Peyer's patch (tissue), 4 donors: ENCODE data around the gene PPP1R1B. TPM values are rescaled to one million over a fixed set of nuclear protein-coding genes. Genes with fewer than 3 reads are reported as not detected.

Experiments used
- DNase-seq, 3 donors: peaks; one replicate each; pipeline ENCODE4 v3.0.0-alpha.2; 2017 to 2019
- H3K27ac ChIP-seq, 4 donors: fragments of 200-600 bp; sonication (generic); one replicate each; pipeline ENCODE4 v1.5.1; 2016 to 2019
- H3K27me3 ChIP-seq, 2 donors: fragments of 200-600 bp; sonication (generic); one replicate each; pipeline ENCODE4 v1.5.1; 2019
- H3K36me3 ChIP-seq, 3 donors: fragments of 200-600 bp; sonication (generic); one replicate each; pipeline ENCODE4 v1.5.1; 2016 to 2019
- H3K4me1 ChIP-seq, 4 donors: fragments of 200-600 bp; sonication (generic); one replicate each; pipeline ENCODE4 v1.5.1; 2016 to 2019
- H3K4me3 ChIP-seq, 4 donors: fragments of 200-600 bp; sonication (generic); 1 replicate in 3 of 4; 2 replicates in 1 of 4; pipeline ENCODE4 v1.5.1; 2016 to 2019; ENCODE audit warnings: mild to moderate bottlenecking in 1 of 4
- H3K9me3 ChIP-seq, 4 donors: fragments of 200-600 bp; sonication (generic); one replicate each; pipeline ENCODE4 v1.5.1; 2016 to 2019; ENCODE audit warnings: mild to moderate bottlenecking in 1 of 4
- CTCF ChIP-seq, 6 experiments: fragments of 450-650 bp in 4 of 6; fragments of 200-600 bp in 2 of 6; sonication (generic) in 1 of 6; IDR thresholded peaks; one replicate each; pipeline ENCODE4 v1.5.1; 2017 to 2019; ENCODE audit warnings: antibody characterized with exemption in 6 of 6, mild to moderate bottlenecking in 3 of 6, moderate library complexity in 1 of 6
- POLR2A ChIP-seq, 2 donors: fragments of 450-650 bp; IDR thresholded peaks; one replicate each; pipeline ENCODE4 v1.5.1; 2017; ENCODE audit warnings: antibody characterized with exemption in 2 of 2, mild to moderate bottlenecking in 2 of 2, moderate library complexity in 2 of 2
- total RNA-seq, 4 donors: library from RNA; depleted of rRNA; stranded (reverse); fragments of >200 nt; gene quantifications; one replicate each; pipeline ENCODE4 v1.1.0, GENCODE V29; 2016

PPP1R1B gene
- total RNA-seq, 4 donors from 2014 or later = 71.8 to 161 (median 125) TPM

- no peak overlapping the region for H3K4me3 ChIP-seq
- no peaks in the 10 kb centered on the region for H3K27me3 ChIP-seq
- DNase-seq = no peak
- H3K4me1 ChIP-seq = peaks cover 0 to 21% (median 10%) of the 10 kb centered on the region in 4 donors
- TF ChIP-seq CTCF (IDR thresholded peaks at IDR 0.05) (no peak), POLR2A (IDR thresholded peaks at IDR 0.05) (no peak)
- H3K9me3 ChIP-seq = no peaks in the 10 kb centered on the region
- no peak overlapping the region for H3K27ac ChIP-seq
- no peaks in the 10 kb centered on the region for H3K36me3 ChIP-seq
Measured at GRCh38 chr17:39619786-39620101, 7.0 kb upstream of the PPP1R1B start.

GRCh38 chr17:39621523-39622379, 5.0 kb upstream of the PPP1R1B start:
- TF ChIP-seq POLR2A (IDR thresholded peaks at IDR 0.05) (no peak), CTCF (IDR thresholded peaks at IDR 0.05) (peak; percentile 98 to 100 (median 100))
- Histone ChIP-seq H3K27ac (peak overlapping the region in 1 of 4 donors; percentile 38), H3K27me3 (no peaks in the 10 kb centered on the region), H3K9me3 (no peaks in the 10 kb centered on the region), H3K4me3 (peak overlapping the region in 1 of 4 donors; percentile 36), H3K36me3 (no peaks in the 10 kb centered on the region), H3K4me1 (peaks cover 3 to 26% (median 11%) of the 10 kb centered on the region in 4 donors)
- peak; percentile 88 to 94 (median 92) for DNase-seq

- H3K27me3 ChIP-seq = no peaks in the 10 kb centered on the region
- peak overlapping the region in 1 of 4 donors; percentile 36 for H3K4me3 ChIP-seq
- peak in 1 of 3 donors; percentile 27 for DNase-seq
- no peaks in the 10 kb centered on the region for H3K36me3 ChIP-seq
- peaks cover 3 to 33% (median 11%) of the 10 kb centered on the region in 4 donors for H3K4me1 ChIP-seq
- peak overlapping the region in 1 of 4 donors; percentile 38 for H3K27ac ChIP-seq
- no peaks in the 10 kb centered on the region for H3K9me3 ChIP-seq
- TF ChIP-seq POLR2A (IDR thresholded peaks at IDR 0.05) (no peak), CTCF (IDR thresholded peaks at IDR 0.05) (no peak)
Measured at GRCh38 chr17:39622380-39623006, 4.3 kb upstream of the PPP1R1B start.

GRCh38 chr17:39623356-39623950, 3.3 kb upstream of the PPP1R1B start:
- Histone ChIP-seq H3K27me3 (no peaks in the 10 kb centered on the region), H3K4me1 (peaks cover 3 to 31% (median 10%) of the 10 kb centered on the region in 4 donors), H3K4me3 (no peak overlapping the region), H3K9me3 (no peaks in the 10 kb centered on the region), H3K27ac (peak overlapping the region in 1 of 4 donors; percentile 17), H3K36me3 (no peaks in the 10 kb centered on the region)
- peak; percentile 85 to 96 (median 94) for DNase-seq
- TF ChIP-seq CTCF (IDR thresholded peaks at IDR 0.05) = peak; percentile 78 to 95 (median 90)
- no peak for TF ChIP-seq POLR2A (IDR thresholded peaks at IDR 0.05)

GRCh38 chr17:39624313-39624712, 2.4 kb upstream of the PPP1R1B start:
- Histone ChIP-seq H3K27ac (no peak overlapping the region), H3K9me3 (no peaks in the 10 kb centered on the region), H3K36me3 (no peaks in the 10 kb centered on the region), H3K4me3 (no peak overlapping the region), H3K27me3 (no peaks in the 10 kb centered on the region), H3K4me1 (peaks cover 3 to 28% (median 10%) of the 10 kb centered on the region in 4 donors)
- DNase-seq = no peak
- TF ChIP-seq POLR2A (IDR thresholded peaks at IDR 0.05) (no peak), CTCF (IDR thresholded peaks at IDR 0.05) (no peak)
